Erythroblast (primary cell): Measurements from ENCODE around the gene AGMO.

Source experiments
- GATA1 ChIP-seq: IDR thresholded peaks from 2 replicates; pipeline ENCODE4 v1.6.1; 2011; ENCODE audit warnings: low read depth, mild to moderate bottlenecking, control low read depth, low read length, moderate library complexity
- POLR2A ChIP-seq: IDR thresholded peaks from 2 replicates; pipeline ENCODE4 v1.6.1; 2011; ENCODE audit warnings: mild to moderate bottlenecking, low read length

- TF ChIP-seq POLR2A (no peak), GATA1 (no peak)
Measured at GRCh38 chr7:15546272-15546792, 15.5 kb downstream of the AGMO start.
